OCI-LY7 (cell line): Measurements from ENCODE around the gene OLFM3.

Experiments
- EZH2phosphoT487 ChIP-seq: fragments of 200-600 bp; sonication (generic); IDR thresholded peaks from 2 replicates; pipeline ENCODE4 v1.6.1; 2018; ENCODE audit warnings: low read depth, borderline replicate concordance, mild to moderate bottlenecking, mixed run types, antibody characterized with exemption, low read length, moderate library complexity, mixed read lengths
- TF ChIP-seq, protein P1 (sequence below): fragments of 200-600 bp; sonication (generic); conservative IDR thresholded peaks from 2 replicates; pipeline ENCODE4 v1.5.1; 2014; ENCODE audit warnings: mild to moderate bottlenecking, antibody characterized with exemption, low read length, moderate library complexity, mixed read lengths

- TF ChIP-seq, protein P1, sequence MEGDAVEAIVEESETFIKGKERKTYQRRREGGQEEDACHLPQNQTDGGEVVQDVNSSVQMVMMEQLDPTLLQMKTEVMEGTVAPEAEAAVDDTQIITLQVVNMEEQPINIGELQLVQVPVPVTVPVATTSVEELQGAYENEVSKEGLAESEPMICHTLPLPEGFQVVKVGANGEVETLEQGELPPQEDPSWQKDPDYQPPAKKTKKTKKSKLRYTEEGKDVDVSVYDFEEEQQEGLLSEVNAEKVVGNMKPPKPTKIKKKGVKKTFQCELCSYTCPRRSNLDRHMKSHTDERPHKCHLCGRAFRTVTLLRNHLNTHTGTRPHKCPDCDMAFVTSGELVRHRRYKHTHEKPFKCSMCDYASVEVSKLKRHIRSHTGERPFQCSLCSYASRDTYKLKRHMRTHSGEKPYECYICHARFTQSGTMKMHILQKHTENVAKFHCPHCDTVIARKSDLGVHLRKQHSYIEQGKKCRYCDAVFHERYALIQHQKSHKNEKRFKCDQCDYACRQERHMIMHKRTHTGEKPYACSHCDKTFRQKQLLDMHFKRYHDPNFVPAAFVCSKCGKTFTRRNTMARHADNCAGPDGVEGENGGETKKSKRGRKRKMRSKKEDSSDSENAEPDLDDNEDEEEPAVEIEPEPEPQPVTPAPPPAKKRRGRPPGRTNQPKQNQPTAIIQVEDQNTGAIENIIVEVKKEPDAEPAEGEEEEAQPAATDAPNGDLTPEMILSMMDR: no peak
- TF ChIP-seq EZH2phosphoT487: no peak
Observed at GRCh38 chr1:101797722-101798121, 199.0 kb downstream of the OLFM3 start.
